HG02798 (cell line): ENCODE measurements around the gene SRSF4.
"Not testable (repeated sequence)": the region's sequence is repeated elsewhere in the genome, so short reads cannot be mapped to it uniquely, and the experiment has no call there.

ENCODE experiments used
- ATAC-seq: cut with Tn5 transposase; IDR thresholded peaks from one replicate; pipeline ENCODE4 v1.9.1; 2021; ENCODE audit warnings: mild to moderate bottlenecking; ENCODE audit not compliant: unreplicated experiment, poor library complexity

SRSF4 gene

GRCh38 chr1:29181413-29182225, at the start of gene SRSF4:
Gene SRSF4 (minus strand): TSS chr1:29181900. CDS start chr1:29181752, 148 bp downstream.
- ATAC-seq = peak; percentile 92

- peak; percentile 96 for ATAC-seq
Measured at GRCh38 chr1:29230553-29231378, 49.1 kb upstream of the SRSF4 start, which contains the start of gene MECR. Gene MECR (minus strand): TSS chr1:29230934. CDS start chr1:29230906, 28 bp downstream.

DNA sequence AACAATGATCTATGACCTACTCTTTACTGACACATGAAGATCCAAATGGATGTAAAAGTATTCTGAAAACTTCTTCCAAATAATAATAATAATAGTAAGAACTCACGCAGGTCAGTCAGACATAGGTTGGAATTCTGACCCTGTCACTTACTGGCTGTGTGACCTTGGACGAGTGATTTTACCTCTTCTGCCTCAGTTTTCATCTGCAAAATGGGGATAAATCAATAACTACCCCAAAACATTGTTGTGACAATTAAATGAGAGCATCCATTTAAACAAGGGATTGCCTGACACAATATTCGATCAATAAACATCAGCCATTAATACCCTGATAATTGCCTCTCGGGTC, 48.5 kb upstream of the SRSF4 start:
- no peak for ATAC-seq

- no peak for ATAC-seq
Measured at GRCh38 chr1:29227511-29227910, 45.8 kb upstream of the SRSF4 start.

- no peak for ATAC-seq
Measured at GRCh38 chr1:29225361-29225760, 43.7 kb upstream of the SRSF4 start.

DNA sequence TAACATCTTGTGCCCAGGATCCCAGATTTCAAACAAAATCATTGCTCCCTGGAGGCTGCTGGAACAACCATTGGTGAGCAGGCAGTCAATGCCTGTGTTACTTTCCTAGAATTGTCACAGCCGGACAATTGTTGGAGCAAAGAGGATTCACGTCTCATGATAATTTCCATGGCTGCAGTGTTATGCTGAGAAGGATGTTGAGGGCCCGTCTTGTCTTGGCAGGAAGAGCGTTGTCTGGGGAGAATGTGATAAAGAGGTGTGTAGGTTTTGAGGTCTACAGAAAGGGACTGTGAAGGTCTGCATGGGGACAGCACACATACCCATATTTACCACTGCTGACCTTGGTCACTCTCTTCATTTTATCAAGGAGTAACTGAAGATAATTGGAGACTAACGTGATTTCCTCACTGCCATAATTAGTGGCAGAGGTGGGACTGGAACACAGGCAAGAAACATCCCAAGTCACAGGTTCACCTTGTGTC, 42.7 kb upstream of the SRSF4 start:
- no peak for ATAC-seq

DNA sequence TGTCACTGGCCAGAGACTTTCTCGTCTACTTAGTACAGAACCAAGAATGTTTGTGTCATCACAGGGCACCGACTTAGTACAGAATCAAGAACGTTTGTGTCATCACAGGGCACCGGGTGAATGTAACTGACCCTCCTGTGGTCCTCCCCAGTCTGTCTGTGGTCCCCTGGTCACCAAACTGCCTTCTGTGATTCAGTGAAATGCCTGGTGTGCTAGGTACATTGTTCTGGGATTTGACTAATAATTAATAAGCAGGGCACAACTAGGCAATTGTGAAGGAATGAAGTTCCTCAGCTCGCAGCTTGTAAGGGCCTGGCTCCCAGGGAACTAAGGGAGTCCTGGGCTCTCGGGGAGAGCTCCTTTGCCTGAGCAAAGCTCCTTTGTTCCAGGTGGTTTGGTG, 41.8 kb upstream of the SRSF4 start:
- no peak for ATAC-seq

DNA sequence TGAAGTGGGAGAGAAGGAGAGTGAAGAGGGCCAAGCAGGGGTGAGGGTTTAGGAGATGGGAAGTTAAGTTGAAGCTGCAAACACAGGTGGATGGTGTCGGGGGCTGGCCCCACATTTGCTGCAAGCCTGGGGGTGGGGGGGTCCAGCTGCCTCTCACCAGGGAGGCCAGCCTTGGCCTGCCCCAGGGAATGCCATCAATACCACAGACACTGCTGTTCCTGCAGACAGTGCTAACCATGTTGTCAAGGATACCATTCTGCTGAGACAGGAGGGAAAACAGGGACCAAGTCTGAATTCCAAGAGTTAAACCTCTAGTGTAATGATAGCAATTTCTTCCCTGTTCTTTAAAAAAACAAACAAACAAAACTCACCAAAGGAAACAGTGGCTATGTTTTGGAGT, 41.0 kb upstream of the SRSF4 start:
- ATAC-seq = no peak

- not testable (repeated sequence) for ATAC-seq
Measured at GRCh38 chr1:29222260-29222659, 40.6 kb upstream of the SRSF4 start.

- no peak for ATAC-seq
Measured at GRCh38 chr1:29221296-29221695, 39.6 kb upstream of the SRSF4 start.

- ATAC-seq = no peak
Measured at GRCh38 chr1:29218223-29218622, 36.5 kb upstream of the SRSF4 start.

GRCh38 chr1:29217633-29218032, 35.9 kb upstream of the SRSF4 start:
- ATAC-seq = no peak

DNA sequence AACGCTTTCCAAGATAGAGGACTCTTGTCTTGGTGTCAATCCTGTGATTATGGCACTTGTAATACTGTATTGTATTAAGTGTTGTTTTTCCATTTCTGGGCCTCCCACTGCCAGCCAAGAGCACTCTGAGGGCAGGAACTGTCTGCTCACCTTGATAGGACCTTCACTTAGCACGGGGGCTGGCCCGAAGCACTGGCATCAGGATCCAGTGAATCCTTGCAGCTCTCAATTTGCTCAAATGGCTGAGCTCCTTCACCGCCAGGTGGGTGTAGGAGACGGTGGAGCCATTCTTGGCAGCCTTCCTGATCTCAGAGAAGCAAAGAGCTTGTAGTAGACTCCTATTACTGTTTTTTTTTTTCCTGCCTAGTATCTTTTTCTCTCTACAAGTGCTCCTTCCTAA, 31.4 kb upstream of the SRSF4 start:
- no peak for ATAC-seq

GRCh38 chr1:29211086-29212030, 29.7 kb upstream of the SRSF4 start:
- no peak for ATAC-seq

- peak; percentile 43 for ATAC-seq
Measured at GRCh38 chr1:29210278-29211085, 28.8 kb upstream of the SRSF4 start.

- ATAC-seq = no peak
Measured at GRCh38 chr1:29209173-29209572, 27.5 kb upstream of the SRSF4 start.

GRCh38 chr1:29208442-29208841, 26.7 kb upstream of the SRSF4 start:
- ATAC-seq = no peak

- ATAC-seq = peak; percentile 74
Measured at GRCh38 chr1:29202584-29203340, 21.1 kb upstream of the SRSF4 start.

GRCh38 chr1:29202053-29202452, 20.4 kb upstream of the SRSF4 start:
- ATAC-seq = no peak
